ENCODE results near the gene SLC15A1.

The SLC15A1 gene

GRCh38 chr13:98769736-98770135 lies 17.3 kb upstream of the SLC15A1 start:
- ChIA-PET POLR2A (no interaction called here), CTCF (interaction anchor here (1.7 kb wide), 1 partner anchor 9 kb away, joined by 4 read pairs; no protein-coding TSS in a partner anchor)
- no peak for TF ChIP-seq CTCF (IDR thresholded peaks at IDR 0.05; ENCODE audit: control extremely low read depth, extremely low read depth, low read depth, missing control alignments)
- DNase-seq (ENCODE audit: extremely low spot score): no peak

- POLR2A ChIA-PET: no interaction called here
- no peak for TF ChIP-seq CTCF (IDR thresholded peaks at IDR 0.05; ENCODE audit: control extremely low read depth, extremely low read depth, low read depth, missing control alignments)
- CTCF ChIA-PET: interaction anchor here (1.7 kb wide), 1 partner anchor 8 kb away, joined by 4 read pairs; no protein-coding TSS in a partner anchor
- DNase-seq (ENCODE audit: extremely low spot score): no peak
These were observed 16.1 kb upstream of the SLC15A1 start for GRCh38 chr13:98768522-98768921.

GRCh38 chr13:98766697-98767096 lies 14.2 kb upstream of the SLC15A1 start:
- ChIA-PET CTCF (interaction anchor here (1.2 kb wide), 1 partner anchor 20 kb away, joined by 3 read pairs; no protein-coding TSS in a partner anchor), POLR2A (no interaction called here)
- TF ChIP-seq CTCF (IDR thresholded peaks at IDR 0.05; ENCODE audit: control extremely low read depth, extremely low read depth, low read depth, missing control alignments): no peak
- DNase-seq (ENCODE audit: extremely low spot score): no peak

- TF ChIP-seq CTCF (IDR thresholded peaks at IDR 0.05; ENCODE audit: control extremely low read depth, extremely low read depth, low read depth, missing control alignments): no peak
- CTCF ChIA-PET: interaction anchor here (1.2 kb wide), 1 partner anchor 19 kb away, joined by 3 read pairs; no protein-coding TSS in a partner anchor
- no peak for DNase-seq (ENCODE audit: extremely low spot score)
- POLR2A ChIA-PET: no interaction called here
These were observed 13.6 kb upstream of the SLC15A1 start for GRCh38 chr13:98765996-98766519.

- TF ChIP-seq CTCF (IDR thresholded peaks at IDR 0.05; ENCODE audit: control extremely low read depth, extremely low read depth, low read depth, missing control alignments): no peak
- POLR2A ChIA-PET: no interaction called here
- no peak for DNase-seq (ENCODE audit: extremely low spot score)
- CTCF ChIA-PET: interaction anchor here (1.1 to 3.2 kb wide), 2 partner anchors 10 to 56 kb away, joined by 3 to 12 read pairs; no protein-coding TSS in a partner anchor
These were observed 9.6 kb upstream of the SLC15A1 start for GRCh38 chr13:98761986-98762616.

GRCh38 chr13:98761126-98761985 lies 8.9 kb upstream of the SLC15A1 start:
- TF ChIP-seq CTCF (IDR thresholded peaks at IDR 0.05; ENCODE audit: control extremely low read depth, extremely low read depth, low read depth, missing control alignments): no peak
- peak; percentile 49 for DNase-seq (ENCODE audit: extremely low spot score)
- POLR2A ChIA-PET: no interaction called here
- CTCF ChIA-PET: interaction anchor here (1.1 to 3.2 kb wide), 3 partner anchors 8 to 57 kb away, joined by 3 to 12 read pairs (median 4); no protein-coding TSS in a partner anchor
